Brain pericyte (primary cell): ENCODE data around the gene U2AF2.
A peak's percentile ranks its signal among the peaks of the same experiment; 100 is the strongest.

ENCODE experiments used
- DNase-seq: peaks from one replicate; pipeline ENCODE4 v3.0.0-alpha.2; 2012; ENCODE audit warnings: low read depth, low spot score

The U2AF2 gene

DNA sequence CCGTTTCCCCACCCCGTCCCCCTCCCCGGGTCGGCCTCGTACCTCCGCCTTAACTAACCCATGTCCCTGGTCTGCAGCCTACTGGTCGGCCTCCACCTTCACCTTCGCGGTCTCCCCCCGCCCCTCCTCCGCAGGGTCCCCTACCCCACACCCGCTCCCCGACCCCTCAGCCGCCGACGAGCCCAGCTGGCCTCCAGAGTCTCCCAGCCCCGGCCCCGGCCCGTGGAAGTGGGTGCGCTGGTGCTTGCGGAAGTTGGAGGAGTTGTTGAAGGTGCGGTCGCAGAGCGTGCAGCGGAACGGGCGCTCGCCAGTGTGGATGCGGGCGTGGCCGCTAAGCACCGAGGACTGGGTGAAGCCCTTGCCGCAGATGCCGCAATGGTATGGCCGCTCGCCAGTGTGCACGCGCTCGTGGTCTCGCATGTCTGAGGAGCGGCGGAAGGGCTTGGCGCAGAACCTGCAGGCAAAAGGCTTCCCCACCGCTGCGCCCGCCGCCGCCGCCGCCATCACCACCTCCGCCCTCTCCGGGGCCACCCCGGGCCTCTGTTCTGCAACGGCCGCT lies 33.1 kb upstream of the U2AF2 start:
- DNase-seq, result no peak

- DNase-seq, result no peak
Measured at GRCh38 chr19:55622242-55622969, 32.4 kb upstream of the U2AF2 start.

GRCh38 chr19:55623130-55623529 lies 31.7 kb upstream of the U2AF2 start:
- no peak for DNase-seq

- no peak for DNase-seq
Measured at GRCh38 chr19:55623561-55623960, 31.3 kb upstream of the U2AF2 start.

DNA sequence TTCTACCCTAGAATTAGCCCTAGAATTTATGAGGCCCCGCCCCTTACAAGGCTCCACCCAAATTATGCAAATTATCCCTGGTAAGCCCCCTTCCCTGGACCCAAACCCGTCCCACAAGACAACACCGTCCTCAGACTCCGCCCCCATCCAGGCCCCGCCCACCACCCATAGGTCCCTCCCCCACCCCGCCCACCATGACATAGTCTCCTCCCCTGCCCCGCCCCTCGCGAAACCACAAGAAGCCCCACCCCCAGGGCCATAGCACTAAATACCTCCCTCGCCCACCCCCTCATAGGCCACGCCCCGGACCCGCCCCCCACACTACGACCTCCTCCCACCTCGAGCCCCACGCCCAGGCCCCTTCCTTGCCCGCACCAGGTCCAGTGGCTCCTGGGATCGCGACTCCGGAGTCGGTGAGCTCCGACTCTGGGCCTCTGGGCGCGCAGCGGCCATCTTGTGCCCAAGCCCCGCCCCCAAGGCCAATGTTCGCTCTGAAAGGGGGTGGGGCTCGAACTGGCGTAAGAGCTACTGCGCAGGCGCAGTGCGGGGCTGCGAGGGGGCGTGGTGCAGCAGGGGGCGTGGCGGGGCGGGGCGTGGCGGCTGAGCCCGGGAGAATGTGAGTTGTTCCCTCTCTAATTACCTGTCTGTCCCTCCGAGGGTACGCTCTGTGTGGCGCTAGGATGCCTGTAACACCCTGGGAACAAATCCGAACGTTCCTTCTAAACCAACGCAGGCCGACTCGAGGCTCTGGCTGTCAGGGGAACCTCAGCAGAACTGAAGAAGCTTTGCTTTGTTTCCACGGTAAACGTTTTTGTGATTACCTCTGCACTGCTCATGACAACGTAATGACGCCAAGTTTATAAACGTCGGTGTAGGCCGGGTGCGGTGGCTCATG lies 30.5 kb upstream of the U2AF2 start, which contains the start of gene ZNF784:
ZNF784 (minus strand) TSS at position 458 of the 895 bp plus-strand sequence; CDS start at position 453, 5 bp downstream.
- peak; percentile 68 for DNase-seq

DNA sequence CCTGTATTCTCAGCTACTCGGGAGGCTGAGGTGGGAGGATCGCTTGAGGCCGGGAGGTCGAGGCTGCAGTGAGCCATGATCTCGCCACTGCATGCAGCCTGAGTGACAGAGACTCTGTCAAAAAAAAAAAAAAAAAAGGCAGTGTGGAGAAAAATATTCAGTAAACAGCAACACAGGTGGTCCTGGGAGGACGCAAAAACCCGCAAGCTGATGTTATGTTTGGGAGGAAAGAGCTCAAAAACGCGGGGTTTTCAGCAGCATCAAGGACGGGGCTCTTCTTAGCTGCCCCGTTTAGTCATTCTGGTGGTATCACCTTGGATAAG lies 29.9 kb upstream of the U2AF2 start:
- no peak for DNase-seq

DNA sequence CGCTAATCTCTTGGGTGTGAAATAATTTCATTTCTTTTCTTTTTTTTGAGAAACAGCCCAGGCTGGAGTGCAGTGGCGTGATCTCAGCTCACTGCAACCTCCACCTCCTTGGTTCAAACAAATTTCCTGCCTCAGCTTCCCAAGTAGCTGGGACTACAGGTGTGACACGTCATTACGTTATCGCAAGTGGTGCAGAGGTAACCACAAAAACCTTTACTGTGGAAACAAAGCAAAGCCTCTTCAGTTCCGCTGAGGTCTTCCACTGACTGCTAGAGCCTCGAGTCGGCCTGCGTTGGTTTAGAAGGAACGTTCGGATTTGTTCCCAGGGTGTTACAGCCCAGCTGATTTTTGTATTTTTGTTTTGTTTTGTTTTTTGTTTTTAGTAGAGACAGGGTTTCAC lies 28.5 kb upstream of the U2AF2 start:
- DNase-seq, result no peak

- DNase-seq, result peak; percentile 69
Measured at GRCh38 chr19:55632463-55632834, 22.4 kb upstream of the U2AF2 start.

DNA sequence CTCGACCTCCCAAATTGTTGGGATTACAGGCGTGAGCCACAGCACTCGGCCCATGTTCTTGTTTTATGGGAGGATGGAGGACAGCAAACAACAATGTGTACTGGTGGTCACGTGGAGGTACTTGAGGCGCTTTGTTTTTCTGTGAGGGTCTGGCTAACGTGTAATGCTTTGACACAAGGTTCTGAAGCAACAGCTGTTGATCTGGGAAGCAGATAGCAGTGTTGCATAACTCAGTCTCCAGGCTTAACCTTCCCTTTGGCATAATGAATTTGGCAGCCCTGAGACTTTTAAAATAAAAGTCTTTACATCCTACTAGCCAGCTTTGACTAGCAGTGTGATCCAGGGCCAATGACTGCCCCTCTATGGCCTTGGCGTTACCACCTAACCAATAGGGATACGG lies 21.0 kb upstream of the U2AF2 start:
- DNase-seq, result no peak

DNA sequence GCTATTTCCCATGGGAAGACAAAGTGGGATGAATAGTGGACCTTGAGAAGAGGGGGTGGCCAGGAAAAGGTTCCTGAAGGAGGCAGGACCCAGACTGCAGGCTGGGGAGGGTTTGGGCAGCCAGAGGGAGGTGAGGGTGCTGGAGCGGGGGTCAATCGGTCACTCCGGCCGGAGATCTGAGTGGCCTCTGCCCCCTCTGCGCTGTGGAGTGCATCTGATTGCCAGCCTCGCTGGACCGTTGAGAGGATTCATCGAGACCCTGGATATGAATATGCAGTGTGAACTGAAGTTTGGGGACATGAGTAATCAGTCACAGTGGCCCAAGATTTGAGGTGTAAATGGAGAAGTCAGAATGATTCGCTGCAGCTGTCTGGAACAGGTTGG lies 19.5 kb upstream of the U2AF2 start:
- no peak for DNase-seq

DNA sequence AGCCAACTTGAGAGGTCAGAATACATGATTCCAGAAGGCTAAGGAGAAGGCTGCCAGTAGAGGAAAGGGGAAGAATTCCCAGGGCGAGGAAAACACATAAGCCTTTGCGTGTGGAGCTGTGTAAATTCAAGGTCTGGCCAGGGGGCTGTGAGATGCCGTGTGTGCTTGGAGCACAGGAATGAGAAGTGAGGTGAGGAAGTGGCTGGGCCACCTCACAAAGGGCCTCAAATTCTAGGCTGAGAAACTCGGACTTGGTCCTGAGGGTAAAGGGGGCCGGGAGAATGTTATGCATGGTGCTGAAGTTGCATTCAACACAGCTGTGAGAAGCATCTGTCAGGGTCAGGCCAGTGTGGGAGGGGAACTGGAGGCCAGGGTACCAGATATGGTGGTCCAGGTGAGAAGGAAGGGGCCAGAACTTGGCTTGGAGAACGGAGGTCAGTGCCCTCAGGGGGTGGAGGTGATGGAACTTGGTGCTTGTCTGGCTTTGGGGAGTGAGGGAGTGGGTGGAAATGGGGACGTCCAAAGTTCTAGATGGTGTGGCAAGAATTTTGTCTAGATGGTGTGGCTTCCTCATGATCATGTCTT lies 18.9 kb upstream of the U2AF2 start:
- DNase-seq, result no peak

DNA sequence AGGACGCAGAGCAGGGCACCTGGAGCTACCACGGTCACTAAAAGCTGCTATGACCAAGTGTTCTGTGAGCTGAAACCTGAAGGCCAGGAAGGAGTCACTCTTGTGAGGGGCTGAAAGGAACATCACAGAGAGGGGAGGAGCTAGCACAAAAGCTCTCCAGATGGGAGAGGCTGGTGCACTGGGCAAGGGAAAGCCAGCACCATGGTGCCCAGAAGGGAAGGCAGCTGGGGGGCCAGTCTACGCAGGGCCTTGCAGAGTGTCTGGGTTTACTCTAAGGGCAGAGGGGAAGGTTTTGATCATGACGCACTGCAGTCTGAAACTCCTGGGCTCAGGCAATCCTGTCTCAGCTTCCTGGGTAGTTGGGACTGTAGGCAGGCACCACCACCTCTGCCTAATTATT lies 18.1 kb upstream of the U2AF2 start:
- DNase-seq, result no peak

- no peak for DNase-seq
Measured at GRCh38 chr19:55637534-55637933, 17.3 kb upstream of the U2AF2 start.

DNA sequence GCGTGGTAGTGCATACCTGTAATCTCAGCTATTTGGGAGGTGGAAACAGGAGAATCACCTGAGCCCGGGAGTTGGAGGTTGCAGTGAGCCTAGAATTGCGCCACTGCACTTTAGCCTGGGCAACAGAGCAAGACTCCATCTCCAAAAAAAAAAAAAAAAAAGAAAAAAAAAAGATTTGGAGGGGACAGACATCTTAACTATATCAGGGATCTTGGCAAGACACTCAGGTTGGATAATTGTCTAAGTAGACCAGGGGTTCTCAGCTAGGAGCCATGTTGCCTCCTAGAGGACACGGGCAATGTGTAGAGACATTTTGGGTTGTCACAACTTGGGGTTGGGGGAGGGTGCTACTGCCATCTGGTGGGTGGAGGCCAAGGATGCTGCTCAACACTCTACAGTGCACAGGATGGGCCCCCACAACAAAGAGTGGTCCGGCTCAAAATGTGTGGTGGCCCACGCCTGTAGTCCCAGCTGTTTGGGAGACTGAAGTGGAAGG lies 15.9 kb upstream of the U2AF2 start:
- no peak for DNase-seq

- no peak for DNase-seq
Measured at GRCh38 chr19:55640043-55640576, 14.7 kb upstream of the U2AF2 start.

- peak; percentile 68 for DNase-seq
Measured at GRCh38 chr19:55640577-55641425, 14.0 kb upstream of the U2AF2 start, which contains the start of gene ZNF580. Gene ZNF580, plus strand, starts transcription at chr19:55641002. Its CDS starts 1,507 bp downstream, at chr19:55642509.

- DNase-seq, result no peak
Measured at GRCh38 chr19:55641426-55642152, 13.2 kb upstream of the U2AF2 start.

- DNase-seq, result no peak
Measured at GRCh38 chr19:55642153-55643002, 12.5 kb upstream of the U2AF2 start.
